Nephron progenitor cell (in vitro differentiated cells): ENCODE measurements around the gene MRPL22.

Experiments used
- DNase-seq: peaks from one replicate; pipeline ENCODE4 v3.0.0; 2021
- H3K27ac Mint-ChIP-seq: 2 replicates; pipeline ENCODE4 v1.8.0; 2021; ENCODE audit warnings: mild to moderate bottlenecking, moderate library complexity, mixed read lengths
- H3K27me3 Mint-ChIP-seq: 2 replicates; pipeline ENCODE4 v1.8.0; 2021; ENCODE audit warnings: mild to moderate bottlenecking, low read depth, mixed read lengths; ENCODE audit not compliant: poor library complexity
- H3K36me3 Mint-ChIP-seq: 2 replicates; pipeline ENCODE4 v1.8.0; 2021; ENCODE audit warnings: low read depth, mixed read lengths
- H3K4me1 Mint-ChIP-seq: 2 replicates; pipeline ENCODE4 v1.8.0; 2021; ENCODE audit warnings: mixed read lengths
- H3K4me3 Mint-ChIP-seq: 2 replicates; pipeline ENCODE4 v1.8.0; 2021; ENCODE audit warnings: mild to moderate bottlenecking, moderate library complexity, mixed read lengths
- H3K9me3 Mint-ChIP-seq: 2 replicates; pipeline ENCODE4 v1.8.0; 2021; ENCODE audit warnings: mild to moderate bottlenecking, moderate library complexity, mixed read lengths
- CTCF ChIP-seq: fragments of 200-600 bp; sonication (generic); IDR thresholded peaks from 2 replicates; pipeline ENCODE4 v1.5.0; 2021; ENCODE audit warnings: antibody characterized with exemption

MRPL22 gene

DNA sequence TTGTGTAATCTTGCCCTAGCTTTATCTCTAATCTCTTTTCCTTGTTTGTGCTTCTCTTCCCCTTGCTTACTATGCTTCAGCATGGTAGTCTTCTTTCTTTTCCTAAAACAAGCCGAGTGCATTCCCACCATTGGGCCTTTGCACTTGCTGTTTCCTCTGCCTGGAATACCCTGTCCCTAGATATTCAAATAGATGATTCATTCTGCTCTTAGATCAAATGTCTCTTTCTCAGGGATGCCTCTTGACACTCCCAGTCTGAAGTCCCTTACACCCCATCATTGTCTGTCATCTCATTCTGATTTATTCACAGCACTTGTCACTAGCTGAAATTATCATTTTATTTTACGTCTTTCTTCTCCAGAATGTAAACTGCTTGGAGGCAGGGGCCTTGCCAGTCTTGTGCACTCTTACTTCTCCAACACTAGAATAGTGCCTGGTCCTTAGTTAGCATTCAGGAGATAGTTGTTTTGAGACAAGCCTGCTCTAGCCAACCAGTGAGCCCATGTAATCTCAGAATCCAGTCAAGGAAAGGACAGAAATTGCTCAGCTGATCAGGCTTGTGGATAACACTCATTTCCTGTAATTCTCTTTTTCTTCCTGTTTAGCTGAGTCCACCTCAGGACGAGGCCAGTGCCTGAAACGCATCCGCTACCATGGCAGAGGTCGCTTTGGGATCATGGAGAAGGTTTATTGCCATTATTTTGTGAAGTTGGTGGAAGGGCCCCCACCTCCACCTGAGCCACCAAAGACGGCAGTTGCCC lies 25.4 kb downstream of the MRPL22 start:
- Mint-ChIP-seq H3K4me3 (no peak overlapping the region), H3K4me1 (peaks cover 6% of the 10 kb centered on the region), H3K9me3 (no peaks in the 10 kb centered on the region), H3K27me3 (no peaks in the 10 kb centered on the region), H3K36me3 (peaks cover 37% of the 10 kb centered on the region), H3K27ac (peak overlapping the region; percentile 69)
- TF ChIP-seq CTCF, result no peak
- DNase-seq, result no peak

DNA sequence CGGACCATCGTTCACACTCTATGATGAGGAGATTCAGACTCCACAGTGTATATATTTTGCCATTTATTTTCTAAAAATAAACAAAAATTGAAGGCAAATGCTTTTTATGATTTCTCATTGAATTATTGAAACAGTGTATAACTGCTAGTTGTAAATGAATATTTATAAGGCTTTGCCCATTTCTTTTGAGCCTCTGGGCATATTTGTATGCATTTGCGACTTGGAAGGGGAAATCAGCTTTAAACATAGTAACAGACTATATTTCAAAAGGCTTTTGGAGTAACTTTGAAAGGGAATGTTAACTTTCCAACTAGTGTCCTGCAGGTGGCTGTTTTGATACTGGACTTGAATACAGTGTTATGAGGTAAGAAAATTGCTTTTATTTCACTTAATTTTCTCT lies 26.0 kb downstream of the MRPL22 start:
- no peak for TF ChIP-seq CTCF
- Mint-ChIP-seq H3K4me1 (peaks cover 6% of the 10 kb centered on the region), H3K4me3 (no peak overlapping the region), H3K9me3 (no peaks in the 10 kb centered on the region), H3K27ac (peak overlapping the region; percentile 69), H3K36me3 (peaks cover 37% of the 10 kb centered on the region), H3K27me3 (no peaks in the 10 kb centered on the region)
- DNase-seq, result no peak

DNA sequence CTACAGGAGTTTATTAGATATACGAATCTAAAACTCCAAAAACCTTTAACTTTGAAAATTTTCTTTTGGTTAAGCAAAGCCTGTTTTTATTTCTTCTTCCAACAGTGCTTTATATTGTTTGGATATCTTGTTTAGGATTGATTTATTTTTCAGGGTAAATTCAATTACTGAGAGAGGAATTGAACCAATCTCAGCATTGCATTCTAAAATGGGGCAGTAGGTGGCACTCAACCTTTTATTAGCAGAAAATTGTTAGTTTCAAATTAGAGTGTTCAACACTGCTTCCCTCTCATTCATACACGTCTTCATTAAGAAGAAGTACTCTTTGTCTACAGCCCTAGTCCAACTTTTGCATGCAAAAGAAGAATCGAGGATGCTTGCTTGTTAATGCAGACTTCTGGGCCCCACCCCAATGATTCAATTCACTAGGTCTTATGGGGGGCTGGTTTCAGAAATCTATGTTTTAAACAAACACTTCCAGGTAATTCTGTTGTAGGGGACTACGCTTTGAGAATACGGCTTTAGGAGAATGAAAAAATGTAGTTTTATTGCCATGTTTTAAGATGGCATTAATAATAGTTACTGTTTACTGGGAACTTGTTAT lies 26.6 kb downstream of the MRPL22 start:
- H3K36me3 Mint-ChIP-seq, result peaks cover 36% of the 10 kb centered on the region
- no peak overlapping the region for H3K4me3 Mint-ChIP-seq
- peaks cover 6% of the 10 kb centered on the region for H3K4me1 Mint-ChIP-seq
- H3K9me3 Mint-ChIP-seq, result no peaks in the 10 kb centered on the region
- peak; percentile 54 for TF ChIP-seq CTCF
- no peaks in the 10 kb centered on the region for H3K27me3 Mint-ChIP-seq
- no peak overlapping the region for H3K27ac Mint-ChIP-seq
- DNase-seq, result peak; percentile 6

DNA sequence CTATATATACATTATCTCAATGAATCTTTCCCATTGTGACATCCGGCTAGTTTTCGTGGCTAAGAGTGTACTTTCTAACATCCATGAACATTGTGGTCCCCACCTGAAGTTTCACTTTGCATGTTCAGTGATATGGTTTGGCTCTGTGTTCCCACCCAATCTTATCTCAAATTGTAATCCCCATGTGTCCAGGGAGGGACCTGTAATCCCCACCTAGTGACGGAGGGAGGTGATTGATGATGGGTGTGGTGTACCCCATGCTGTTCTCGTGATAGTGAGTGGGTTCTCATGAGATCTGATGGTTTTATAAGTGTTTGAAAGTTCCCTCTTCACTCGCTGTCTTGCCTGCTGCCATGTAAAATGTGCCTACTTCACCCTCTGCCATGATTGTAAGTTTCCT lies 28.1 kb downstream of the MRPL22 start:
- no peak for DNase-seq
- no peak for TF ChIP-seq CTCF
- peaks cover 6% of the 10 kb centered on the region for H3K4me1 Mint-ChIP-seq
- no peaks in the 10 kb centered on the region for H3K27me3 Mint-ChIP-seq
- no peaks in the 10 kb centered on the region for H3K9me3 Mint-ChIP-seq
- H3K4me3 Mint-ChIP-seq, result no peak overlapping the region
- H3K36me3 Mint-ChIP-seq, result peaks cover 28% of the 10 kb centered on the region
- H3K27ac Mint-ChIP-seq, result no peak overlapping the region

DNA sequence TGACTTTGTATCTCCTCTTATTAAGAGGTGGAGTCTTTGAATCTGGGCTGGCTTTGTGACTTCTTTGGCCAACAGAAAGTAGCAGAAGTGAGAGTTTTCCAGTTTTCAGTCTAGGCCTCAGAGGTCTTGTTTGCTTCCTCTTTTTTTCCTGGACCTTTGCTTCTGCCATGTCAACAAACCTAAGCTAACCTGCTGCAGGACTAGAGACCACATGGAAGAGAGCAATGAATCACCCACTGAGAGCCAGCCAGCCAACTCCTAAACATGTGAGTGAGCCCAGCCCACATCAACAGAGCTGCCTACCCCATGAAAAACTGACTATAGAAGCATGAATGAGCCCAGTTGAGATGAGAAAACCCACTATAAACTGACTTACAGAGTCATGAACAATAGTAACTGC lies 29.9 kb downstream of the MRPL22 start:
- peaks cover 6% of the 10 kb centered on the region for H3K4me1 Mint-ChIP-seq
- peaks cover 1% of the 10 kb centered on the region for H3K9me3 Mint-ChIP-seq
- no peak for TF ChIP-seq CTCF
- no peak overlapping the region for H3K27ac Mint-ChIP-seq
- H3K36me3 Mint-ChIP-seq, result peaks cover 29% of the 10 kb centered on the region
- no peak for DNase-seq
- no peaks in the 10 kb centered on the region for H3K27me3 Mint-ChIP-seq
- H3K4me3 Mint-ChIP-seq, result no peak overlapping the region

DNA sequence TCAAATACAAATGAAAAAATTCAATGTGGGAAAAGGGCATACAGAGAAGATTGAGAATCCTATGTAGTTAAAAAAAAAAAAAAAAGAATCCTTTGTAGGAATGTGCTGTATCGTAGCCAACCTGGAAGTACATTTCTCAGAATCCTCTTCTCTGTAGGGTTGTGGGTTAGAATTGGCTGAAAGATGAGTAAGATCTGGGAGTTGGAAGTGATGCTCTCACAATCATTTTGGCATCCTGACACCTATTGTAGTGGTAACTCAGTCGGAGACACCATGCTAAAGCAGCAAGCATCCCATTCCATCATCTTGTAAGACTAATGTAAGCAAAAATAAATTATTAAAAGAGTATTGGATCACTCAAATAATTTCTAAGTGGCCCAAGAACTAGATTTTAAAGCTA lies 30.6 kb downstream of the MRPL22 start:
- Mint-ChIP-seq H3K36me3 (peaks cover 30% of the 10 kb centered on the region), H3K27me3 (no peaks in the 10 kb centered on the region), H3K9me3 (peaks cover 5% of the 10 kb centered on the region), H3K4me3 (no peak overlapping the region), H3K27ac (no peak overlapping the region), H3K4me1 (peaks cover 6% of the 10 kb centered on the region)
- no peak for TF ChIP-seq CTCF
- DNase-seq, result no peak
